WERI-Rb-1 (cell line): ENCODE measurements around the gene ZBTB20.

Experiments used
- DNase-seq: peaks from one replicate; pipeline ENCODE4 v3.0.0-alpha.2; 2020
- H3K27ac ChIP-seq: fragments of 250-450 bp; sonication (Bioruptor Pico); 2 replicates; pipeline ENCODE4 v1.5.1; 2020; ENCODE audit warnings: mild to moderate bottlenecking, moderate library complexity
- H3K27me3 ChIP-seq: fragments of 250-450 bp; sonication (Bioruptor Pico); 2 replicates; pipeline ENCODE4 v1.5.1; 2021; ENCODE audit warnings: mild to moderate bottlenecking, low read depth, moderate library complexity; ENCODE audit not compliant: insufficient read depth, severe bottlenecking
- H3K36me3 ChIP-seq: fragments of 250-450 bp; sonication (Bioruptor Pico); 2 replicates; pipeline ENCODE4 v1.5.1; 2020; ENCODE audit warnings: mild to moderate bottlenecking, moderate library complexity
- H3K4me3 ChIP-seq: 2 replicates; pipeline ENCODE4 v1.5.1; 2011; ENCODE audit warnings: low read depth, mild to moderate bottlenecking, control low read depth, low read length
- H3K9me3 ChIP-seq: fragments of 250-450 bp; sonication (Bioruptor Pico); 2 replicates; pipeline ENCODE4 v1.5.1; 2021; ENCODE audit warnings: mild to moderate bottlenecking, moderate library complexity; ENCODE audit not compliant: severe bottlenecking
- TF ChIP-seq, protein P1 (sequence below): IDR thresholded peaks from 2 replicates; pipeline ENCODE4 v1.5.1; 2011; ENCODE audit warnings: low read depth, mild to moderate bottlenecking, control low read depth, inconsistent platforms, low read length

Gene ZBTB20

DNA sequence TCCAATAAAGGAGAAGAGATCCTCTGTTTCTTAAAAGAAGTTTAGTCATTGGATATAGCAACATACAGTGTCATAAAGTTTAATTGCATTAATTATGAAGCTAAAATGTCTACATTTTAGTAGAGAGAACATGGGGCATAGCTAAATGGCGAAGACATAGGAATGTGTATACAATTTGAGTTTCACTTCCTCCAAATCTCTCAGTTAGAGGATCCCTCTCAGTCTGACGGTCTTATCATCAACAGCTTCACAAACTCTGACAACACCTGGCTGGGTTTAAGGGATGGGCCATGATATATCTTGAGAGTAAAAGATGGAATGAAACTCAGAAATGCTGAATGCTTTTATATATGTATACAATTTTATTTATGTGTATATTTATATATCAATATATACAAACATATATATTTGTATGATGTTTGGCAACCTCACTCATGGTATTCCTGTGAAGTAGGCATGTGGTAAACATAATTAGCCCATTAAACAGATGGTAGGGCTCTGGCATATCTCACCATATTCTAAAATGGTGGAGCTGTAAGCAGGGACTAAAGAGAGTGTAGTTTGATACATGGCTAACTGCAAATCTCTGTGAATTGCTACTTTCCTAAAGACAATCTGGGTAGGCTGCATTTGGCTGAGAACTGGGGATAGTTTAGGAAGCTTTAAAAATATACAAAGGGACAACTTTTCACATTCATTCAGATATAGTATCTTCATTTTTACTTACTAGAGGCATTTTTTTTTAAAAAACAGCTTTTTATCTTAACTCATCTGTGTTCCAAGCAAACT lies 741.7 kb downstream of the ZBTB20 start:
- Histone ChIP-seq H3K4me3 (no peak overlapping the region), H3K27ac (no peak overlapping the region), H3K9me3 (no peaks in the 10 kb centered on the region), H3K36me3 (no peaks in the 10 kb centered on the region), H3K27me3 (peaks cover 16% of the 10 kb centered on the region)
- no peak for DNase-seq
- TF ChIP-seq, protein P1, sequence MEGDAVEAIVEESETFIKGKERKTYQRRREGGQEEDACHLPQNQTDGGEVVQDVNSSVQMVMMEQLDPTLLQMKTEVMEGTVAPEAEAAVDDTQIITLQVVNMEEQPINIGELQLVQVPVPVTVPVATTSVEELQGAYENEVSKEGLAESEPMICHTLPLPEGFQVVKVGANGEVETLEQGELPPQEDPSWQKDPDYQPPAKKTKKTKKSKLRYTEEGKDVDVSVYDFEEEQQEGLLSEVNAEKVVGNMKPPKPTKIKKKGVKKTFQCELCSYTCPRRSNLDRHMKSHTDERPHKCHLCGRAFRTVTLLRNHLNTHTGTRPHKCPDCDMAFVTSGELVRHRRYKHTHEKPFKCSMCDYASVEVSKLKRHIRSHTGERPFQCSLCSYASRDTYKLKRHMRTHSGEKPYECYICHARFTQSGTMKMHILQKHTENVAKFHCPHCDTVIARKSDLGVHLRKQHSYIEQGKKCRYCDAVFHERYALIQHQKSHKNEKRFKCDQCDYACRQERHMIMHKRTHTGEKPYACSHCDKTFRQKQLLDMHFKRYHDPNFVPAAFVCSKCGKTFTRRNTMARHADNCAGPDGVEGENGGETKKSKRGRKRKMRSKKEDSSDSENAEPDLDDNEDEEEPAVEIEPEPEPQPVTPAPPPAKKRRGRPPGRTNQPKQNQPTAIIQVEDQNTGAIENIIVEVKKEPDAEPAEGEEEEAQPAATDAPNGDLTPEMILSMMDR, result no peak

DNA sequence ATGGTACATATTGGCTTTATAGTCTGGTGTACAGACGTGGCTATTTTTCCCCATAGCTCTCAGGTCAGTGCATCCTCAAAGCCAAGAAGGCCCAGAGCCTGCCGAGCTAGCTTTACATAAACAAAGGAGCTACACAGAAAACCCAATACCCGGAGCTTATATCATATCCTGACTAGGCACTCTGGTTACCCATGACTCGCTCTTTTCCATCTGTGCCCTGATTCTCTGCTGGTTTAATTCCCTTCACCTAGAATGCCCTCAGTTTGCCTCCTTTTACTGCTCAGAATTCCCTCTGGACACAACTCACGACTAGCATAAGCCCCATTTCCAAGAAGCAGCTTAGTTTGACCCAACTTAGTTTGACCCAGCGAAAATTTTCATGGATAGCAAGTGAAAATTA lies 742.5 kb downstream of the ZBTB20 start:
- TF ChIP-seq, protein P1, result no peak

DNA sequence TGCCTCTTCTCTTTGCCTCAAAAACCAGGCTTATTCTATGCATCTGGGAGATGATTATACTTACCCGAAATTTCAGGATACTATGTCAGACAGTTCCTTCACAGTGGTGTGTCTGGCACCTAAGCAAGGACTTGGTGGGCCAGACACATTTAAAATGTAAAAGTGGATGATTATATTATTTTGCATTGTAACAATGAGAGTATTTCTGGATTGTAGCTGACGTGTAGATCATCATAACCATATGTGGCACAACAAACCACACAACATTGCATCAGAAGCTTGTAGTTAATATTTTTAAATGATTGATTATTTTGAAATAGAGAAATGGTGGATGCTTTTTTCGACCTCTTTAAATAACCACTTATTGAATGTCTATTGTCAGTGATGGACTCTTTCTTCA lies 744.2 kb downstream of the ZBTB20 start:
- H3K9me3 ChIP-seq, result no peaks in the 10 kb centered on the region
- no peaks in the 10 kb centered on the region for H3K36me3 ChIP-seq
- no peak overlapping the region for H3K27ac ChIP-seq
- no peak for DNase-seq
- TF ChIP-seq, protein P1, result no peak
- H3K4me3 ChIP-seq, result no peak overlapping the region
- H3K27me3 ChIP-seq, result peaks cover 11% of the 10 kb centered on the region

More for the DNA sequence above, 742.5 kb downstream of the ZBTB20 start:
- peaks cover 13% of the 10 kb centered on the region for H3K27me3 ChIP-seq
- H3K27ac ChIP-seq, result no peak overlapping the region
- no peak overlapping the region for H3K4me3 ChIP-seq
- DNase-seq, result no peak
- H3K36me3 ChIP-seq, result no peaks in the 10 kb centered on the region
- H3K9me3 ChIP-seq, result no peaks in the 10 kb centered on the region

DNA sequence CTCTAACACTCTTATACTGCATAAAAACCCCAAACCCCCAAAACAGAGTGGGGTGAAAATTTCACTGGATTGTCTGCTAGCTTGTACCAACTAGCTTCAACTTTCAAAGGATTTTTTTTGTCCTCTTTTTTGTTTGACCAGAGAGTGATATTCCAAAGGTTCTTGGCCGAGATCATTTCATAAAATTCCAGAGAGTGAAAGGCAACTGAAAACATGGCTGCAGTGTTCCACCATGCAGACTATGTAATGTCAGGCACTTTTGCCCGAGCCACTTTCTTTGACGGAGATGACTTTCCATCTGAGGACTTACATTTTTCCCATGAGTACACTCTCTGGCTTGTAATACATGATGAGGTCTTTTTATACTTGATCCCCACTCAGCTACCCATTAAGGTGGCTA lies 745.7 kb downstream of the ZBTB20 start:
- H3K4me3 ChIP-seq, result no peak overlapping the region
- no peaks in the 10 kb centered on the region for H3K9me3 ChIP-seq
- no peak for DNase-seq
- TF ChIP-seq, protein P1, result no peak
- no peak overlapping the region for H3K27ac ChIP-seq
- peaks cover 11% of the 10 kb centered on the region for H3K27me3 ChIP-seq
- H3K36me3 ChIP-seq, result no peaks in the 10 kb centered on the region

DNA sequence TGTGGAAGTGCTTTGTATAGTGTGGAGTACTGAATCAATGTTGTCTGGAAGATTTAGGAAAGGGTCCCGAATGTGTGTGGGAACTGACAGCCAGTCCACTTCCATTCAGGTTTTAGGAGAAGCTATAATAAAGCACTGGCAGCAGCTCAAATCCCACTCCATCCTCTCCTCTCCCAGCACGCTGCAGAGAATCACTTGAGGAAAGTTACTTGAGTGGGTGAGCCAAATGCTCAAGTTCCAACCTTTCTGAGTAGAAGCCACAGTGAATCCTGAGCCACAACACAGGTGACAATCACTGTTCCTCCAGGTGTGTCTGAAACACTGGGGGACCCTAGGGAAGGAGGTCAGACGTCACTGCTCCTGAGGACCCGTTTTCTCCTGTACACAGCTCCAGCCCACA lies 746.7 kb downstream of the ZBTB20 start:
- Histone ChIP-seq H3K4me3 (no peak overlapping the region), H3K36me3 (no peaks in the 10 kb centered on the region), H3K9me3 (no peaks in the 10 kb centered on the region), H3K27me3 (peaks cover 8% of the 10 kb centered on the region), H3K27ac (no peak overlapping the region)
- TF ChIP-seq, protein P1, result no peak
- DNase-seq, result no peak

DNA sequence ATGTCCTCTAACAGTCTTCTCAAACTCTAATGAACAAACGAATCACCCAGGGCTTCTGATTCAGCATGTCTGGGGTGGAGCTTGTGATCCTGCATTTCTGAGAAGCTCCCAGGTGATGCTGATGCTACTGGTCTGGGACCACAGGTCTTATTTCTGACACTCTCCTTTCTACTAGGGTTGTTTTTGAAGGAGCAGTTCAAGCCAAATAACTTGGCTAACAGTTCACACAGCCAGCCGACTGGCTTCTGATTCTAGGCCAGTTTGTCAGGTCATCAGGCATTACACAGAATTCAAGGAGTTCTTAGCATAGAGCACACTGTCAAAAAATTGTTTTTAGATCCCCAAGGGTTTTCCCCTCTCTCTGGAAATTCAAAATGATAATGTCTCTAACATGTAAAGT lies 752.5 kb downstream of the ZBTB20 start:
- H3K9me3 ChIP-seq, result no peaks in the 10 kb centered on the region
- H3K27me3 ChIP-seq, result peaks cover 13% of the 10 kb centered on the region
- H3K4me3 ChIP-seq, result no peak overlapping the region
- DNase-seq, result no peak
- H3K36me3 ChIP-seq, result no peaks in the 10 kb centered on the region
- TF ChIP-seq, protein P1, result no peak
- H3K27ac ChIP-seq, result no peak overlapping the region
